Stomach smooth muscle (tissue), 2 donors: ENCODE measurements around the gene HTR1D.
"Not testable (repeated sequence)": the region's sequence is repeated elsewhere in the genome, so short reads cannot be mapped to it uniquely, and the experiment has no call there.

Experiments used
- H3K27ac ChIP-seq: one replicate; pipeline ENCODE4 v1.7.0; 2013; ENCODE audit warnings: mild to moderate bottlenecking, low read length, inconsistent platforms
- H3K27me3 ChIP-seq, 2 donors: one replicate each; pipeline ENCODE4 v1.7.0; 2013; ENCODE audit warnings: low read length in 2 of 2; ENCODE audit not compliant: insufficient read depth in 2 of 2, control insufficient read depth in 1 of 2
- H3K36me3 ChIP-seq, 2 donors: one replicate each; pipeline ENCODE4 v1.7.0; 2013; ENCODE audit warnings: low read length in 2 of 2; ENCODE audit not compliant: control insufficient read depth in 2 of 2, insufficient read depth in 2 of 2
- H3K4me1 ChIP-seq: one replicate; pipeline ENCODE4 v1.7.0; 2013; ENCODE audit warnings: low read length; ENCODE audit not compliant: control insufficient read depth, insufficient read depth
- H3K4me3 ChIP-seq, 2 donors: one replicate each; pipeline ENCODE4 v1.7.0; 2013; ENCODE audit warnings: low read length in 2 of 2
- H3K9ac ChIP-seq, 2 donors: one replicate each; pipeline ENCODE4 v1.7.0; 2013; ENCODE audit warnings: low read length in 2 of 2, mild to moderate bottlenecking in 1 of 2
- H3K9me3 ChIP-seq, 2 donors: one replicate each; pipeline ENCODE4 v1.7.0; 2013; ENCODE audit warnings: low read length in 2 of 2; ENCODE audit not compliant: control insufficient read depth in 2 of 2
- donor health status: healthy.
- donor health status: Pancreatic carcinoma.

The HTR1D gene

DNA sequence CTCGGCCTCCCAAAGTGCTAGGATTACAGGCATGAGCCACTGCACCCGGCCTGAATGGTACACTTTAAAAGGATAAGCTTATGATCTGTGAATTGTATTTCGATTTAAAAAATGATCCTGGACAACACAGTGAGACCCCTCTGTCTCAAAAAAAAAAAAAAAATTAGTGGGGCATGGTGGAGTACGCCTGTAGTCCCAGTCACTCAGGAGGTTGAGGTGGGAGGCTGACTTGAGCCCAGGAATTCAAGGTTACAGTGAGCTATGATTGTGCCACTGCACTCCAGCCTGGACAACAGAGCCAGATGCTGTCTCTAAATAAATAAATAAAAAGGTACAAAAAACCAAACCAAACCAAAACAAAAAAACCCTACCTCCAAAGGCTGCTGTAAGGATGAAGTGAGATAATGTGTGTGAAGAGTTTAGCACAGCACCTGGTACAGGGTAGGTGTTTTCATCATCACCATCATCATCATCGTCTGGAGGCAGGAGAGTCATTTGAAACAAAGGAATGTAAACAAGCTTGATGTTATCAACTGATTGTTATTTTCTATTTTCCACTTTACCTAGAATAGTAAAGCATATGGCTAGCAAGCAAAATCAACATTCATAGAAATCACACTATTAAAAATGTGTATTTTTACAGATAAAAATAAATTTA lies 22.5 kb upstream of the HTR1D start:
- no peaks in the 10 kb centered on the region for H3K36me3 ChIP-seq
- H3K9me3 ChIP-seq, result no peaks in the 10 kb centered on the region
- no peak overlapping the region for H3K27ac ChIP-seq
- H3K27me3 ChIP-seq, result peaks cover 0 to 7% of the 10 kb centered on the region in 2 donors
- no peak overlapping the region for H3K4me3 ChIP-seq
- no peak overlapping the region for H3K9ac ChIP-seq
- no peaks in the 10 kb centered on the region for H3K4me1 ChIP-seq

DNA sequence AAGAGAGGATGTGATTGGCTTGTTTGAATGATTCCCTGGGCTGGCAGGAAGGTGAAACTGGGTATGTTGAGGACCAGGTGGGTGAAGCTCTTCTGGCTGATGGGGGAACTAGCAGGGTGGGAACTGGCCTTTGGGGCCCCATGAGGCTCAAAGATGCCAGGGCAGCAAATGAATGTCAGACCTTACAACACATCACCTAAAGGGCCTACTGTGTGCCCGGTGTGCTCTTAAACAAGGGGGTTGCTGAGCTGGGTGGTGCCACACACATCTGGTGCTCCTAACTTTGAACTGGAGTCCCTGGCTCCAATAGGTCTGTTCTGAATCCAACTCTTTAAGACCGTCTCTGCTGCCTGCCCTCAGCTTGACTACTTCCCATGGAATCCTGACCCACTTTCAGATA lies 21.3 kb upstream of the HTR1D start:
- Histone ChIP-seq H3K27me3 (peaks cover 0 to 7% of the 10 kb centered on the region in 2 donors), H3K9ac (no peak overlapping the region), H3K9me3 (no peaks in the 10 kb centered on the region), H3K4me3 (no peak overlapping the region), H3K27ac (no peak overlapping the region), H3K4me1 (no peaks in the 10 kb centered on the region), H3K36me3 (no peaks in the 10 kb centered on the region)

DNA sequence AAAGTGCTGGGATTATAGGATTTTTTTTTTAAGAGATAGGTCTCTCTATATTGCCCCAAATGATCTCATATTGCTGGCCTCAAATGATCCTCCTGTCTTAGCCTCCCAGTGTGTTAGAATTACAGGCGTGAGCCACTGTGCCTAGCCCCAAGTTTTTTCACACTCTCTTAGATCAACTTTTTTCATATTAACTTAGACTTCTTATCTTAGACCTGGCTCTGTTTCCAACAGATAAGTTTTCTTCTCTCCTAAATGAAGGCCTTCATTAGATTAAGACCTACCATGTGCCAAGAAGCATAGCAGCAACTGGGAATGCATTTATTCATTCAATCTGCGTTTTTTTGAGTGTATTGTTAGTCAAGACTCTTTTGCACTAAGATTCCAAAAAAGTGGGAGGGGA lies 20.2 kb upstream of the HTR1D start:
- no peak overlapping the region for H3K4me3 ChIP-seq
- H3K9me3 ChIP-seq, result no peaks in the 10 kb centered on the region
- no peaks in the 10 kb centered on the region for H3K36me3 ChIP-seq
- H3K27me3 ChIP-seq, result peaks cover 0 to 7% of the 10 kb centered on the region in 2 donors
- no peaks in the 10 kb centered on the region for H3K4me1 ChIP-seq
- H3K9ac ChIP-seq, result no peak overlapping the region
- no peak overlapping the region for H3K27ac ChIP-seq

DNA sequence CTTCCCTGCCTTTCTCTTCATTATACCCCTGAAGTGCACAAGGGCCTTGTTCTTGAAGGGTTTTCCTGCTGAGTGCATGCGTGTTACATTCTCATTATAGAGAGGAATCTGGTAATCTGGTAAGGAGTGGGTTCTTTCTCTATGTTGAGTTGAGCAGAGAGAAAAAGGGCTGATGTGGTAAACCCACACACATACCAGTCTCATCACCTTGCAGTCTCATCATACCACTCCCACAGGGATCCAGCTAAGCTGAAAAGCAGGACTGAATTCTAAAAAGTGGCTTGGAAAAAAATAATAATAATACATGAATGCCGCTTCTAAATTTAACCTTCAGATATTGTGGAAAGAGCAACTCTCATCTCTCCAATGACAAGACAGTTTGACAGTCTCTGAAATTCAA lies 10.5 kb upstream of the HTR1D start:
- peaks cover 0 to 3% of the 10 kb centered on the region in 2 donors for H3K27me3 ChIP-seq
- no peaks in the 10 kb centered on the region for H3K9me3 ChIP-seq
- no peak overlapping the region for H3K4me3 ChIP-seq
- H3K27ac ChIP-seq, result no peak overlapping the region
- no peaks in the 10 kb centered on the region for H3K36me3 ChIP-seq
- no peaks in the 10 kb centered on the region for H3K4me1 ChIP-seq
- H3K9ac ChIP-seq, result no peak overlapping the region

DNA sequence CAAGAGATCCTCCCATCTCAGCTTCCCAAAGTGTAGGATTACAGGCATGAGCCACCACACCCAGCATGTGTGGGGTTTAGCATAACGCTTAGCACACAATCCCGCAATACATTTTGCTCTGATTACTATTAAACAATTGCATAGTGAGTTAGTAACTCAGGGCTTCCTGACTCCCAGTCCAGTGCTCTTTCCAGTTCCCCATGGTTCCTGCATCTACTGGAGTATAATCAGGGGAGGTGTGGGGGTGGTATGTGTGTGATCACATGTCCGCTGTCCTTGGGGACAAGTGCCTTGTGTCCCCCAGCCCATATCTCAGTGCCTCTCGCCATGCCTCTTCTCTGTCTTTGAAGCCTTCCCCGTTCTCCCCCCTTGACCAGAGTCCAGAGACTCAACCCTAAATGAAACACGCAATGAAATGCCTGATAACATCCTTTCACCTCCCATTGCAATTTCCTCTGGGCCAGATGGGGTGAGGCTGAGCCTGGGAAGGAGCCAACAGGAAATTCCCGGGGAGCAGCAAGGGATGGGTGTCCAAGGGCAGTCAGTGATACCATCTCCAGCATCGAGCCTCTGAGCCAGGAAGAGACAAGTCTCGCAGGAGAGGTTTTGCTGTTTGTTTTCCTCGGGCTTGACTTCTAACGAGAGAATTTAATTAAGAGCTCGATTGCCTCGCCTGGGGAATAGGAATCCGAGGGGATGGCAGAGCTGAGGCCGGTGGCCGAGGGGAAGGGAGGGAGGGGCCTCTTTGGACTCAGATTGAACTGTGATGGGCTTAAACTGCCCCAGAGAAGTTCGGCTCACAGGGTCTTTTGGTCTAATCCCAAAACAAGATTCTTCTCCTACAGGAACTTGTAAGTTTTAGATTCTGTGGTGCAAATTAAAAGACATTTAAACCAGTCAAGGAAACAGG lies 7.7 kb upstream of the HTR1D start:
- H3K27ac ChIP-seq, result no peak overlapping the region

DNA sequence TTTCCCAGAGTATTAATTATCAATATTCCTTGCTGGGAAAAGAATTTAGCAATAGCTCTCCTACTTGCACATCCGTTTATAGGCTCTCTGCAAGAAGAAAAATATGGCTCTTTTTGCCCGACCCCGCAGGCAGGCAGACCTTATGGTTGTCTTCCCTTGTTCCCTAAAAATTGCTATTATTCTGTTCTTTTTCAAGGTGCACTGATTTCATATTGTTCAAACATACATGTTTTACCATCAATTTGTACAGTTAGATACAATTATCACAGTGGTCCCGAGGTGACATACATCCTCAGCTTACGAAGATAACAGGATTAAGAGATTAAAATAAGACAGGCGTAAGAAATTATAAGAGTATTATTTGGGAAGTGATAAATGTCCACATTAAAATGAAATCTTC lies 6.7 kb upstream of the HTR1D start:
- not testable (repeated sequence) for H3K4me1 ChIP-seq, H3K27ac ChIP-seq, H3K36me3 ChIP-seq, H3K9me3 ChIP-seq, H3K9ac ChIP-seq, H3K4me3 ChIP-seq
- H3K27me3 ChIP-seq, result peaks cover 0 to 14% of the 10 kb centered on the region in 2 donors

More for the DNA sequence above, 7.7 kb upstream of the HTR1D start:
- no peak overlapping the region for H3K4me3 ChIP-seq
- no peak overlapping the region for H3K9ac ChIP-seq
- H3K9me3 ChIP-seq, result no peaks in the 10 kb centered on the region
- no peaks in the 10 kb centered on the region for H3K36me3 ChIP-seq
- peaks cover 0 to 9% of the 10 kb centered on the region in 2 donors for H3K27me3 ChIP-seq
- no peaks in the 10 kb centered on the region for H3K4me1 ChIP-seq

DNA sequence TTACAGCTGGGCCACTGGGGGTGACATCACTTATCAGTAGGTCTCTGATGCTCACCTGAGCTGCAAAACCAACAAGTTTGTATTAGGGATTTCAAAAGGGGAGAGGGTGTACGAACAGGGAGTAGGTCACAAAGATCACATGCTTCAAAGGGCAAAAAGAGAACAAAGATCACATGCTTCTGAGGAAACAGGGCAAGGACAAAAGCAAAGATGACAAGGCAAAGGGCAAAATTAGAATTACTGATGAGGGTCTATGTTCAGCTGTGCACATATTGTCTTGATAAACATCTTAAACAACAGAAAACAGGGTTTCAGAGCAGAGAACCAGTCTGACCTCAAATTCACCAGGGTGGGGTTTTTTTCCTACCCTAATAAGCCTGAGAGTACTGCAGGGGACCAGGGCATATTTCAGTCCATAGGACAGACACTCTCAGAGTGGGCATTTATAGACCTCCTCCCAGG lies 6.2 kb upstream of the HTR1D start:
- H3K27ac ChIP-seq, H3K9me3 ChIP-seq, H3K36me3 ChIP-seq, H3K4me3 ChIP-seq, H3K9ac ChIP-seq, H3K4me1 ChIP-seq: not testable (repeated sequence)
- H3K27me3 ChIP-seq, result peaks cover 0 to 14% of the 10 kb centered on the region in 2 donors

DNA sequence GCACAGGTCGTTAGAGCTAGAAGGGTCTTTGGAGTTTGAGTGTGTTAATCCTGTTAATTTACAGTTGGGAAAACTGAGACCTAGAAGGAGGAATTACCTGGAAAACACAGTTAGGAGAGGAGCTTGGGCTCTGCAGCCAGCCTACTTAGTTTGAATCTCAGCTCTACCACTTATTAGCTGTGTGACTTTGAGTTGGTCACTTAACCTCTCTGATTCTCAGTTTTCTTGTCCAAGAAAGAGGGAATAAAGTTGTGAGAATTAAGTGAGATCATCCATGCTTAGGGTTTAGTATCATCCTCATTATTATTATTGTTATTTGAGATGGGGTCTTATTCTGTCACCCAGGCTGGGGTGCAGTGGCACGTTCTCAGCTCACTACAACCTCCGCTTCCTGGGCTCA lies 5.4 kb upstream of the HTR1D start:
- Histone ChIP-seq H3K4me3 (no peak overlapping the region), H3K27ac (no peak overlapping the region), H3K4me1 (no peaks in the 10 kb centered on the region), H3K9me3 (no peaks in the 10 kb centered on the region), H3K9ac (no peak overlapping the region), H3K36me3 (no peaks in the 10 kb centered on the region), H3K27me3 (peaks cover 6 to 16% of the 10 kb centered on the region in 2 donors)

DNA sequence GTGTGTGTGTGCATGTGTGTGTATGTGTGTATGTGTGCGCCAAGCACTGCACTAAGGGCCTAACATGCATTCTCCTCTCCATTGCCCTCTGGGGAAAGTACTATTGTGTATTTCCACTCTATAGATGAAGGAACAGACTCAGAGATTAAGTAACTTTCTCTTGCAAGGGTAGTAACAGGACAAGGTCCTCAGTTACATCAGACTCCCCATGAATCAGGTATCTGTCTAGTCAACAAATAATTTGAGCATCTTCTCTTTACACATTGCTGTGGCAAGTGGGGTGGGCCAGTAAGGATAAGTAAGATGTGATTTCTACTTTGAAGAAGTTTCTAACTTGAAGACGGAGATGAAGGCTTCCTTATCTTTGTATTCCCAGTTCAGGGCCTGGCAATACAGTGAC lies 5.0 kb upstream of the HTR1D start:
- H3K4me3 ChIP-seq, result no peak overlapping the region
- no peaks in the 10 kb centered on the region for H3K36me3 ChIP-seq
- no peaks in the 10 kb centered on the region for H3K4me1 ChIP-seq
- no peaks in the 10 kb centered on the region for H3K9me3 ChIP-seq
- no peak overlapping the region for H3K9ac ChIP-seq
- no peak overlapping the region for H3K27ac ChIP-seq
- peaks cover 10 to 18% of the 10 kb centered on the region in 2 donors for H3K27me3 ChIP-seq

DNA sequence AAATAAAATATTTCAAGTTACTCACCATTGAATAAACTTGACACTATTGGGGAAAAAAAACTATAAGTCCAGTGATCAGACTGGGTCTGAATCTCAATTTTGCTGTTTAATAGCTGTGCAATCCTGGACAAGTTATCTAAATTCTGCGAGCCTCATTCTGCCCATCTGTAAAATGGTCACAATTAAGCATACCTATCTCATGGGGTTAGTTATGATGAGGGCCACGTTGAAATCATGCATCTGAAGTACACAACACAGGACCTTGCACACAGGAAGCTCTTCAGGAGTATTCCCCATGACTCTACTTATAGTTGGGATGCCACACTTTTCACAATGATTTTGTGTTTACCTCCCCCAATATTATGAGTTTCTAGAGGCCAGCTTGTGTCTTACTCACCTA lies 3.8 kb upstream of the HTR1D start:
- H3K9ac ChIP-seq, result no peak overlapping the region
- no peak overlapping the region for H3K27ac ChIP-seq
- no peaks in the 10 kb centered on the region for H3K9me3 ChIP-seq
- no peaks in the 10 kb centered on the region for H3K36me3 ChIP-seq
- peaks cover 7% of the 10 kb centered on the region for H3K4me1 ChIP-seq
- H3K4me3 ChIP-seq, result no peak overlapping the region
- H3K27me3 ChIP-seq, result peaks cover 22 to 24% of the 10 kb centered on the region in 2 donors
